WTC11 (cell line): Measurements from ENCODE around the gene TMEM72. TPM values are rescaled to one million over a fixed set of nuclear protein-coding genes. Genes with fewer than 3 reads are reported as not detected.

Experiments
- ATAC-seq: fragments of 200-7000 bp; cut with Tn5 transposase; 2 replicates; pipeline ENCODE4 v1.10.0; 2021; ENCODE audit warnings: mild to moderate bottlenecking, moderate library complexity
- CTCF ChIA-PET: fragments of 300-600 bp; sonication (Branson Sonifier 250); formaldehyde crosslinking; loops from one replicate; lab custom pipeline; 2021; ENCODE audit warnings: antibody characterized with exemption; lab: Charles Lee
- POLR2A ChIA-PET: fragments of 350-600 bp; sonication (Branson Sonifier 250); formaldehyde crosslinking; loops from one replicate; lab custom pipeline; 2021; ENCODE audit warnings: antibody characterized with exemption; lab: Charles Lee
- DNase-seq: peaks from one replicate; pipeline ENCODE4 v3.0.0; 2021; ENCODE audit warnings: low spot score
- H3K27ac Mint-ChIP-seq: 2 replicates; pipeline ENCODE4 v1.8.0; 2021; ENCODE audit warnings: mixed read lengths
- H3K27me3 Mint-ChIP-seq: 2 replicates; pipeline ENCODE4 v1.8.0; 2021; ENCODE audit warnings: low read depth, mild to moderate bottlenecking, moderate library complexity, mixed read lengths
- H3K36me3 Mint-ChIP-seq: 2 replicates; pipeline ENCODE4 v1.8.0; 2021; ENCODE audit warnings: mixed read lengths
- H3K4me1 Mint-ChIP-seq: 2 replicates; pipeline ENCODE4 v1.8.0; 2022; ENCODE audit warnings: mixed read lengths
- H3K4me3 Mint-ChIP-seq: 2 replicates; pipeline ENCODE4 v1.8.0; 2021; ENCODE audit warnings: mild to moderate bottlenecking, moderate library complexity, mixed read lengths
- H3K9me3 Mint-ChIP-seq: 2 replicates; pipeline ENCODE4 v1.8.0; 2021; ENCODE audit warnings: mixed read lengths
- AFF4 ChIP-seq: sonication (generic); formaldehyde crosslinking; IDR thresholded peaks from 2 replicates; pipeline ENCODE4 v1.8.1; 2023; ENCODE audit warnings: mild to moderate bottlenecking, missing genetic modification reagents, borderline replicate concordance
- ARID4B ChIP-seq: sonication (generic); formaldehyde crosslinking; IDR thresholded peaks from 2 replicates; pipeline ENCODE4 v1.8.0; 2023; ENCODE audit warnings: missing genetic modification reagents, mild to moderate bottlenecking, borderline replicate concordance
- CDX4 ChIP-seq: fragments of 250-450 bp; sonication (Bioruptor Pico); IDR thresholded peaks from 2 replicates; pipeline ENCODE4 v1.9.0; 2021; ENCODE audit warnings: moderate library complexity, mild to moderate bottlenecking, inconsistent platforms, borderline replicate concordance
- CREB1 ChIP-seq: sonication (generic); formaldehyde crosslinking; IDR thresholded peaks from 2 replicates; pipeline ENCODE4 v1.8.0; 2023; ENCODE audit warnings: mild to moderate bottlenecking, missing genetic modification reagents
- E2F5 ChIP-seq: sonication (generic); formaldehyde crosslinking; IDR thresholded peaks from 2 replicates; pipeline ENCODE4 v1.8.1; 2022; ENCODE audit warnings: mild to moderate bottlenecking, moderate library complexity, missing genetic modification reagents
- GABPB1 ChIP-seq: sonication (generic); formaldehyde crosslinking; IDR thresholded peaks from 2 replicates; pipeline ENCODE4 v1.8.1; 2023; ENCODE audit warnings: mild to moderate bottlenecking, missing genetic modification reagents
- GTF2I ChIP-seq: fragments of 250-450 bp; sonication (Bioruptor Pico); conservative IDR thresholded peaks from 2 replicates; pipeline ENCODE4 v1.4.0; 2021; ENCODE audit warnings: mild to moderate bottlenecking
- NR3C1 ChIP-seq: sonication (generic); formaldehyde crosslinking; conservative IDR thresholded peaks from 2 replicates; pipeline ENCODE4 v1.8.1; 2023; ENCODE audit warnings: low read depth, mild to moderate bottlenecking, missing genetic modification reagents
- RORB ChIP-seq: fragments of 250-450 bp; sonication (Bioruptor Pico); IDR thresholded peaks from 2 replicates; pipeline ENCODE4 v1.9.0; 2021; ENCODE audit warnings: mild to moderate bottlenecking
- SOX15 ChIP-seq: fragments of 250-450 bp; sonication (Bioruptor Pico); IDR thresholded peaks from 2 replicates; pipeline ENCODE4 v1.9.0; 2021; ENCODE audit warnings: mild to moderate bottlenecking
- ZNF317 ChIP-seq: sonication (generic); formaldehyde crosslinking; IDR thresholded peaks from 2 replicates; pipeline ENCODE4 v1.8.1; 2023; ENCODE audit warnings: low read depth, mild to moderate bottlenecking, moderate library complexity, missing genetic modification reagents, borderline replicate concordance
- total RNA-seq: library from RNA; stranded (reverse); gene quantifications from 3 replicates; pipeline ENCODE4 v1.2.3, GENCODE V29; 2021
- TF ChIP-seq, protein P1 (sequence below): fragments of 200-600 bp; IDR thresholded peaks from 2 replicates; pipeline ENCODE4 v1.8.0; 2022; ENCODE audit warnings: antibody characterized with exemption
- TF ChIP-seq, protein P2 (sequence below): sonication (generic); formaldehyde crosslinking; IDR thresholded peaks from 2 replicates; pipeline ENCODE4 v1.8.0; 2022; ENCODE audit warnings: missing genetic modification reagents

The TMEM72 gene
- total RNA-seq, 1 experiment from 2014 or later = not detected

- TF ChIP-seq GABPB1 (CRISPR knock-in tag) = no peak
- no peak for TF ChIP-seq GTF2I (CRISPR knock-in tag)
- TF ChIP-seq, protein P1, sequence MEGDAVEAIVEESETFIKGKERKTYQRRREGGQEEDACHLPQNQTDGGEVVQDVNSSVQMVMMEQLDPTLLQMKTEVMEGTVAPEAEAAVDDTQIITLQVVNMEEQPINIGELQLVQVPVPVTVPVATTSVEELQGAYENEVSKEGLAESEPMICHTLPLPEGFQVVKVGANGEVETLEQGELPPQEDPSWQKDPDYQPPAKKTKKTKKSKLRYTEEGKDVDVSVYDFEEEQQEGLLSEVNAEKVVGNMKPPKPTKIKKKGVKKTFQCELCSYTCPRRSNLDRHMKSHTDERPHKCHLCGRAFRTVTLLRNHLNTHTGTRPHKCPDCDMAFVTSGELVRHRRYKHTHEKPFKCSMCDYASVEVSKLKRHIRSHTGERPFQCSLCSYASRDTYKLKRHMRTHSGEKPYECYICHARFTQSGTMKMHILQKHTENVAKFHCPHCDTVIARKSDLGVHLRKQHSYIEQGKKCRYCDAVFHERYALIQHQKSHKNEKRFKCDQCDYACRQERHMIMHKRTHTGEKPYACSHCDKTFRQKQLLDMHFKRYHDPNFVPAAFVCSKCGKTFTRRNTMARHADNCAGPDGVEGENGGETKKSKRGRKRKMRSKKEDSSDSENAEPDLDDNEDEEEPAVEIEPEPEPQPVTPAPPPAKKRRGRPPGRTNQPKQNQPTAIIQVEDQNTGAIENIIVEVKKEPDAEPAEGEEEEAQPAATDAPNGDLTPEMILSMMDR = peak; percentile 93
- no peak for TF ChIP-seq E2F5
- TF ChIP-seq RORB = no peak
- no peak for TF ChIP-seq CREB1
- TF ChIP-seq AFF4 (CRISPR knock-in tag) = no peak
- no peak for TF ChIP-seq NR3C1 (CRISPR knock-in tag)
- Mint-ChIP-seq H3K36me3 (no peaks in the 10 kb centered on the region), H3K27me3 (peaks cover 14% of the 10 kb centered on the region), H3K4me3 (no peak overlapping the region), H3K27ac (no peak overlapping the region), H3K4me1 (peaks cover 4% of the 10 kb centered on the region), H3K9me3 (no peaks in the 10 kb centered on the region; the same call in 1 of the 2 replicates)
- peak; percentile 98 for ATAC-seq
- POLR2A ChIA-PET = interaction anchor here (0.6 to 1.6 kb wide), 4 partner anchors 15 to 62 kb away, joined by 3 to 8 read pairs (median 4); no protein-coding TSS in a partner anchor
- CTCF ChIA-PET = interaction anchor here (0.6 to 5.2 kb wide), 44 partner anchors 12 to 562 kb away, joined by 3 to 143 read pairs (median 6); partner anchors contain the start of genes DEPP1, RASSF4, TMEM72 and ZNF22
- peak; percentile 96 for DNase-seq
Measured at GRCh38 chr10:44932517-44933450, 21.6 kb downstream of the TMEM72 start.

DNA sequence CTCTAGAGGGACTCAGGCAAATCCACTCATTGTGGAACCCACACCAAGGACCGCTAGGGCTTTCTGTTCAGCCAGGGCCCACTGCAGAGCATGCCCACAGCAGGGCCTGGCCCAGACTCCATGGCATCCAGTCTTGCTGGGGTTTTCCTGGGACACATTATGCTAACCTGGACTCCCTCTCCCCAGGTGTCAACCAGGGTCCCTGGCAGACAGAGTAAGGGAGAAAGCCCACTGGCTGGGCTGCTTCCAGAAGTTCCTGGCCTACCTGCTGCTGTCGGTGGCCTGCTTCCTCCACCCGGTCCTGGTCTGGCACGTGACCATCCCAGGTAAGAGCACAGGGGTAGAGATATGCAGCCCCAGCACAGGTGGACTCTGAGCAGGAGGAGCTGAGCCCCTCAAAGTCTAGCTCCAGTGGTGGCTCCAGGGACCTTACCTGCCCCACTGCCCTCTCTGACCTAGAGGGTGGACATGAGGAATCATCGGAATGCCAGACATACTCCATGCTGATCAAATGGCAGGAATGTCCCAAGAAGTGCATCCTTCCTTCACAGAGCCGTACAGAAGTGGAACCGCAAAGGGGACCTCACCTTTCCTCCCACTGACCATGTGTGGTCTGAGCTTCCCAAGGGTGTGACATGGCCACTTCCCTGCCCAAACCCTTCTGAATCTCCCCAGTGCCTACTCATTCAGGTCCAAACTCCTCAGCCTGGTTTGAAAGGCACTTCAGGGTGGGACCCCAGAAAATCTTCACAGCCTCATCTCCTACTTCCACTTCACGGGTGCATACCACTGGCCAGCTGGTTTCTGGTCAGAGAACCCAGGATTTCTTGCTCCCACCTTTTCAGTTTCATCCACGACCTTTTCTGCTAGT lies 22.5 kb downstream of the TMEM72 start:
- ChIA-PET POLR2A (interaction anchor here (1.6 kb wide), 1 partner anchor 57 kb away, joined by 8 read pairs; no protein-coding TSS in a partner anchor), CTCF (interaction anchor here (0.6 to 5.2 kb wide), 43 partner anchors 12 to 563 kb away, joined by 3 to 143 read pairs (median 6); partner anchors contain the start of genes DEPP1, RASSF4, TMEM72 and ZNF22)
- Mint-ChIP-seq H3K9me3 (peaks cover 2% of the 10 kb centered on the region), H3K27me3 (peaks cover 14% of the 10 kb centered on the region), H3K36me3 (no peaks in the 10 kb centered on the region), H3K27ac (no peak overlapping the region), H3K4me3 (no peak overlapping the region), H3K4me1 (peaks cover 4% of the 10 kb centered on the region)
- DNase-seq = no peak
- ATAC-seq = no peak
- TF ChIP-seq SOX15 (CRISPR knock-in tag) = no peak
- TF ChIP-seq, protein P2, sequence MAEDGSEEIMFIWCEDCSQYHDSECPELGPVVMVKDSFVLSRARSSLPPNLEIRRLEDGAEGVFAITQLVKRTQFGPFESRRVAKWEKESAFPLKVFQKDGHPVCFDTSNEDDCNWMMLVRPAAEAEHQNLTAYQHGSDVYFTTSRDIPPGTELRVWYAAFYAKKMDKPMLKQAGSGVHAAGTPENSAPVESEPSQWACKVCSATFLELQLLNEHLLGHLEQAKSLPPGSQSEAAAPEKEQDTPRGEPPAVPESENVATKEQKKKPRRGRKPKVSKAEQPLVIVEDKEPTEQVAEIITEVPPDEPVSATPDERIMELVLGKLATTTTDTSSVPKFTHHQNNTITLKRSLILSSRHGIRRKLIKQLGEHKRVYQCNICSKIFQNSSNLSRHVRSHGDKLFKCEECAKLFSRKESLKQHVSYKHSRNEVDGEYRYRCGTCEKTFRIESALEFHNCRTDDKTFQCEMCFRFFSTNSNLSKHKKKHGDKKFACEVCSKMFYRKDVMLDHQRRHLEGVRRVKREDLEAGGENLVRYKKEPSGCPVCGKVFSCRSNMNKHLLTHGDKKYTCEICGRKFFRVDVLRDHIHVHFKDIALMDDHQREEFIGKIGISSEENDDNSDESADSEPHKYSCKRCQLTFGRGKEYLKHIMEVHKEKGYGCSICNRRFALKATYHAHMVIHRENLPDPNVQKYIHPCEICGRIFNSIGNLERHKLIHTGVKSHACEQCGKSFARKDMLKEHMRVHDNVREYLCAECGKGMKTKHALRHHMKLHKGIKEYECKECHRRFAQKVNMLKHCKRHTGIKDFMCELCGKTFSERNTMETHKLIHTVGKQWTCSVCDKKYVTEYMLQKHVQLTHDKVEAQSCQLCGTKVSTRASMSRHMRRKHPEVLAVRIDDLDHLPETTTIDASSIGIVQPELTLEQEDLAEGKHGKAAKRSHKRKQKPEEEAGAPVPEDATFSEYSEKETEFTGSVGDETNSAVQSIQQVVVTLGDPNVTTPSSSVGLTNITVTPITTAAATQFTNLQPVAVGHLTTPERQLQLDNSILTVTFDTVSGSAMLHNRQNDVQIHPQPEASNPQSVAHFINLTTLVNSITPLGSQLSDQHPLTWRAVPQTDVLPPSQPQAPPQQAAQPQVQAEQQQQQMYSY (CRISPR knock-in tag) = no peak
- TF ChIP-seq CDX4 (CRISPR knock-in tag) = no peak
- no peak for TF ChIP-seq ARID4B (CRISPR knock-in tag)
- no peak for TF ChIP-seq ZNF317 (CRISPR knock-in tag)
